HG02642 (cell line): Measurements from ENCODE around the gene ENTPD6.
"Not testable (repeated sequence)": the region's sequence is repeated elsewhere in the genome, so short reads cannot be mapped to it uniquely, and the experiment has no call there.

Source experiments
- ATAC-seq: cut with Tn5 transposase; IDR thresholded peaks from one replicate; pipeline ENCODE4 v1.9.1; 2021; ENCODE audit warnings: mild to moderate bottlenecking; ENCODE audit not compliant: unreplicated experiment, poor library complexity

Gene ENTPD6

GRCh38 chr20:25238319-25239037, 43.0 kb downstream of the ENTPD6 start:
- ATAC-seq = no peak

- ATAC-seq = no peak
Measured at GRCh38 chr20:25239387-25240370, 44.2 kb downstream of the ENTPD6 start.

- ATAC-seq = not testable (repeated sequence)
Measured at GRCh38 chr20:25240851-25241658, 45.5 kb downstream of the ENTPD6 start.

GRCh38 chr20:25241659-25241955, 46.1 kb downstream of the ENTPD6 start:
- ATAC-seq = not testable (repeated sequence)

- ATAC-seq = no peak
Measured at GRCh38 chr20:25242231-25242630, 46.7 kb downstream of the ENTPD6 start.

- no peak for ATAC-seq
Measured at GRCh38 chr20:25243416-25243979, 48.0 kb downstream of the ENTPD6 start.

- ATAC-seq = no peak
Measured at GRCh38 chr20:25244976-25245375, 49.5 kb downstream of the ENTPD6 start.

GRCh38 chr20:25245461-25245860, 49.9 kb downstream of the ENTPD6 start:
- ATAC-seq = no peak

- peak; percentile 27 for ATAC-seq
Measured at GRCh38 chr20:25246182-25246999, 50.9 kb downstream of the ENTPD6 start.

GRCh38 chr20:25247000-25247517, 51.5 kb downstream of the ENTPD6 start:
- ATAC-seq = peak; percentile 1

- peak; percentile 35 for ATAC-seq
Measured at GRCh38 chr20:25247518-25247955, 52.0 kb downstream of the ENTPD6 start.

- ATAC-seq = peak; percentile 70
Measured at GRCh38 chr20:25247956-25248785, 52.7 kb downstream of the ENTPD6 start, which contains the start of gene PYGB. TSS of gene PYGB (plus strand) at chr20:25248085. CDS start at chr20:25248179, 94 bp downstream.

GRCh38 chr20:25248786-25249172, 53.3 kb downstream of the ENTPD6 start:
- ATAC-seq = peak; percentile 1

- ATAC-seq = no peak
Measured at GRCh38 chr20:25249198-25249931, 53.9 kb downstream of the ENTPD6 start.

- ATAC-seq = no peak
Measured at GRCh38 chr20:25250508-25250907, 55.0 kb downstream of the ENTPD6 start.

- ATAC-seq = no peak
Measured at GRCh38 chr20:25251019-25251418, 55.5 kb downstream of the ENTPD6 start.

- no peak for ATAC-seq
Measured at GRCh38 chr20:25251558-25251957, 56.0 kb downstream of the ENTPD6 start.
